GM12891 (cell line): ENCODE measurements around the gene NAV2.

ENCODE experiments used
- PAX5 ChIP-seq: IDR thresholded peaks from 2 replicates; pipeline ENCODE4 v1.6.1; 2011; ENCODE audit warnings: low read length, moderate library complexity, mild to moderate bottlenecking; ENCODE audit not compliant: insufficient read depth, severe bottlenecking
- POLR2A ChIP-seq: IDR thresholded peaks from 2 replicates; pipeline ENCODE4 v1.6.1; 2011; ENCODE audit warnings: low read depth, low read length, control low read depth
- POLR2AphosphoS5 ChIP-seq: IDR thresholded peaks from 2 replicates; pipeline ENCODE4 v1.6.1; 2011; ENCODE audit warnings: low read depth, low read length, control low read depth
- POU2F2 ChIP-seq: IDR thresholded peaks from 2 replicates; pipeline ENCODE4 v1.6.1; 2011; ENCODE audit warnings: low read depth, mild to moderate bottlenecking, control low read depth, low read length, moderate library complexity
- TAF1 ChIP-seq: IDR thresholded peaks from 2 replicates; pipeline ENCODE4 v1.6.1; 2011; ENCODE audit warnings: low read depth, low read length, control low read depth

DNA sequence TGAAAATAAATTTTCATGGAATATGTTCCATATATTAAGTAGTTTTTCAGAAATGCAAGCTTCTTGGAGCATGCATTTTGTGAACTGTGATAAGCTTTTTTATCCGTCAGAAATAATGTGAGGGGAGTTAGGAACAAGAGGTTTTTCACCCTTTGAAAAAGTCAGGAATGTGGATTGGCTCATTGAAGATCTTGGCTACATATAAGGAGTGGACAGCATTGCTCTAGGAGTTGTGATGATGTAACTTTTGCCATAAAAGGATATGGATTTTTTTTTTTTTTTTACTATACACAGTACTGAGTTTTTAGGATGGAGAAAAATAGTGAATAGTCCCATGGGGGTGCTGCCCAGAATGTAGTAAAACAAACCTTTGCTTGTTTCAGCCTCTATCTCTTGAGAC lies 180.2 kb downstream of the NAV2 start:
- TF ChIP-seq POLR2AphosphoS5 (no peak), POLR2A (no peak), PAX5 (no peak), TAF1 (no peak), POU2F2 (no peak)
